T-helper 17 cell (primary cell): ENCODE data around the gene PCDHB3. TPM values are rescaled to one million over a fixed set of nuclear protein-coding genes. Genes with fewer than 3 reads are reported as not detected.
"Not testable (repeated sequence)": the region's sequence is repeated elsewhere in the genome, so short reads cannot be mapped to it uniquely, and the experiment has no call there.

Source experiments
- ATAC-seq: fragments of 150-1000 bp; cut with Tn5 transposase; 2 replicates; pipeline ENCODE4 v1.10.0; 2021; ENCODE audit warnings: mild to moderate bottlenecking, moderate library complexity
- DNase-seq, 3 donors: peaks; one replicate each; pipeline versions ENCODE4 v3.0.0 to v3.0.0-alpha.2; 2020 to 2021
- H3K9me3 ChIP-seq: one replicate; pipeline ENCODE4 v1.7.0; 2013; ENCODE audit warnings: low read length, mild to moderate bottlenecking; ENCODE audit not compliant: control insufficient read depth, poor library complexity, severe bottlenecking
- H3K27ac Mint-ChIP-seq: one replicate; pipeline ENCODE4 v1.8.0; 2022; ENCODE audit warnings: mild to moderate bottlenecking, moderate library complexity, mixed read lengths
- H3K27me3 Mint-ChIP-seq: one replicate; pipeline ENCODE4 v1.8.0; 2022; ENCODE audit warnings: mixed read lengths
- H3K36me3 Mint-ChIP-seq: one replicate; pipeline ENCODE4 v1.8.0; 2022; ENCODE audit warnings: low read depth, mixed read lengths
- H3K4me1 Mint-ChIP-seq: one replicate; pipeline ENCODE4 v1.8.0; 2022; ENCODE audit warnings: mild to moderate bottlenecking, mixed read lengths
- H3K4me3 Mint-ChIP-seq: one replicate; pipeline ENCODE4 v1.8.0; 2022; ENCODE audit warnings: mild to moderate bottlenecking, moderate library complexity, mixed read lengths
- total RNA-seq, 4 donors: library from RNA in 2 of 4; stranded (reverse) in 2 of 4; gene quantifications; one replicate each; pipeline ENCODE4 v1.2.3 and lab custom pipeline; 2022 to 2026

Gene PCDHB3
- total RNA-seq: not detected
- 0 reads per million in 2 donors for total RNA-seq (lab: John Stamatoyannopoulos, UW)

- H3K4me1 Mint-ChIP-seq: no peaks in the 10 kb centered on the region
- peaks cover 3% of the 10 kb centered on the region for H3K36me3 Mint-ChIP-seq
- DNase-seq (no peak), ATAC-seq (no peak)
- H3K27me3 Mint-ChIP-seq: peaks cover 22% of the 10 kb centered on the region
- peaks cover 6% of the 10 kb centered on the region for H3K9me3 ChIP-seq
- H3K4me3 Mint-ChIP-seq: peak within 1 kb of the TSS; percentile 22
- no peak within 1 kb of the TSS for H3K27ac Mint-ChIP-seq
Measured at GRCh38 chr5:141100243-141100805, at the start of gene PCDHB3. PCDHB3 (plus strand) TSS chr5:141100473; CDS start chr5:141100650, 177 bp downstream.

- ATAC-seq (no peak), DNase-seq (no peak)
- Mint-ChIP-seq H3K27ac (no peak within 1 kb of the TSS), H3K4me1 (no peaks in the 10 kb centered on the region), H3K4me3 (peak within 1 kb of the TSS; percentile 13), H3K27me3 (peaks cover 44% of the 10 kb centered on the region), H3K36me3 (no peaks in the 10 kb centered on the region)
- no peaks in the 10 kb centered on the region for H3K9me3 ChIP-seq
Measured at GRCh38 chr5:141050622-141051520, 49.4 kb upstream of the PCDHB3 start, which contains the start of gene PCDHB1. PCDHB1 (plus strand) TSS chr5:141051374; CDS start chr5:141051471, 97 bp downstream.

GRCh38 chr5:141051521-141051866, 48.8 kb upstream of the PCDHB3 start:
- ATAC-seq (no peak), DNase-seq (no peak)
- Mint-ChIP-seq H3K4me1 (no peaks in the 10 kb centered on the region), H3K4me3 (peak overlapping the region; percentile 13), H3K27me3 (peaks cover 44% of the 10 kb centered on the region), H3K36me3 (no peaks in the 10 kb centered on the region), H3K27ac (no peak overlapping the region)
- no peaks in the 10 kb centered on the region for H3K9me3 ChIP-seq

- no peak overlapping the region for H3K27ac Mint-ChIP-seq
- no peak for DNase-seq
- H3K9me3 ChIP-seq: no peaks in the 10 kb centered on the region
- ATAC-seq: no peak
- H3K36me3 Mint-ChIP-seq: no peaks in the 10 kb centered on the region
- peak overlapping the region; percentile 28 for H3K4me3 Mint-ChIP-seq
- no peaks in the 10 kb centered on the region for H3K4me1 Mint-ChIP-seq
- peaks cover 21% of the 10 kb centered on the region for H3K27me3 Mint-ChIP-seq
Measured at GRCh38 chr5:141077826-141078225, 22.4 kb upstream of the PCDHB3 start.

GRCh38 chr5:141082228-141082627, 18.0 kb upstream of the PCDHB3 start:
- H3K27ac Mint-ChIP-seq: no peak overlapping the region
- no peaks in the 10 kb centered on the region for H3K9me3 ChIP-seq
- no peaks in the 10 kb centered on the region for H3K36me3 Mint-ChIP-seq
- H3K4me3 Mint-ChIP-seq: no peak overlapping the region
- peaks cover 4% of the 10 kb centered on the region for H3K4me1 Mint-ChIP-seq
- DNase-seq (no peak), ATAC-seq (no peak)
- peaks cover 22% of the 10 kb centered on the region for H3K27me3 Mint-ChIP-seq

- DNase-seq (peak in 2 of 3 donors; percentile 11 to 29), ATAC-seq (peak; percentile 97)
- Mint-ChIP-seq H3K36me3 (no peaks in the 10 kb centered on the region), H3K27me3 (peaks cover 32% of the 10 kb centered on the region), H3K4me3 (peak overlapping the region; percentile 92), H3K4me1 (peaks cover 4% of the 10 kb centered on the region), H3K27ac (peak overlapping the region; percentile 77)
- H3K9me3 ChIP-seq: no peaks in the 10 kb centered on the region
Measured at GRCh38 chr5:141084487-141084989, 15.7 kb upstream of the PCDHB3 start.

GRCh38 chr5:141094481-141095262, 5.6 kb upstream of the PCDHB3 start, which contains the start of gene PCDHB2:
PCDHB2 (plus strand) TSS chr5:141094615; CDS start chr5:141094791, 176 bp downstream.
- H3K27me3 Mint-ChIP-seq: peaks cover 17% of the 10 kb centered on the region
- H3K4me1 Mint-ChIP-seq: no peaks in the 10 kb centered on the region
- H3K27ac Mint-ChIP-seq: peak within 1 kb of the TSS; percentile 4
- ATAC-seq (peak; percentile 27), DNase-seq (no peak)
- H3K4me3 Mint-ChIP-seq: peak within 1 kb of the TSS; percentile 22
- H3K36me3 Mint-ChIP-seq: peaks cover 3% of the 10 kb centered on the region
- H3K9me3 ChIP-seq: no peaks in the 10 kb centered on the region

GRCh38 chr5:141095263-141095641, 5.0 kb upstream of the PCDHB3 start:
- Mint-ChIP-seq H3K4me1 (no peaks in the 10 kb centered on the region), H3K36me3 (peaks cover 3% of the 10 kb centered on the region), H3K27ac (no peak overlapping the region), H3K27me3 (peaks cover 18% of the 10 kb centered on the region), H3K4me3 (no peak overlapping the region)
- ATAC-seq: no peak
- H3K9me3 ChIP-seq: peaks cover under 1% of the 10 kb centered on the region
- DNase-seq: no peak

- H3K36me3 Mint-ChIP-seq, ATAC-seq, DNase-seq, H3K4me1 Mint-ChIP-seq, H3K9me3 ChIP-seq, H3K27ac Mint-ChIP-seq, H3K4me3 Mint-ChIP-seq: not testable (repeated sequence)
- H3K27me3 Mint-ChIP-seq: peaks cover 19% of the 10 kb centered on the region
Measured at GRCh38 chr5:141096181-141096580, 4.1 kb upstream of the PCDHB3 start.

- not testable (repeated sequence) for H3K4me1 Mint-ChIP-seq, H3K36me3 Mint-ChIP-seq, H3K27ac Mint-ChIP-seq, ATAC-seq, DNase-seq, H3K4me3 Mint-ChIP-seq, H3K9me3 ChIP-seq
- peaks cover 19% of the 10 kb centered on the region for H3K27me3 Mint-ChIP-seq
Measured at GRCh38 chr5:141096586-141096985, 3.7 kb upstream of the PCDHB3 start.

- Mint-ChIP-seq H3K27ac (no peak overlapping the region), H3K36me3 (peaks cover 3% of the 10 kb centered on the region), H3K4me1 (no peaks in the 10 kb centered on the region), H3K27me3 (peaks cover 24% of the 10 kb centered on the region), H3K4me3 (no peak overlapping the region)
- DNase-seq (no peak), ATAC-seq (no peak)
- H3K9me3 ChIP-seq: peaks cover 6% of the 10 kb centered on the region
Measured at GRCh38 chr5:141101059-141101458, 786 bp downstream of the PCDHB3 start.

- H3K9me3 ChIP-seq, DNase-seq, H3K4me1 Mint-ChIP-seq, H3K27ac Mint-ChIP-seq, H3K4me3 Mint-ChIP-seq, ATAC-seq, H3K36me3 Mint-ChIP-seq: not testable (repeated sequence)
- H3K27me3 Mint-ChIP-seq: peaks cover 24% of the 10 kb centered on the region
Measured at GRCh38 chr5:141102070-141102469, 1.8 kb downstream of the PCDHB3 start.

- not testable (repeated sequence) for ATAC-seq, H3K36me3 Mint-ChIP-seq, H3K4me1 Mint-ChIP-seq, DNase-seq, H3K27ac Mint-ChIP-seq, H3K9me3 ChIP-seq, H3K4me3 Mint-ChIP-seq
- peaks cover 24% of the 10 kb centered on the region for H3K27me3 Mint-ChIP-seq
Measured at GRCh38 chr5:141102471-141102870, 2.2 kb downstream of the PCDHB3 start.
